Measurements from ENCODE around the gene CFAP20.

Gene CFAP20

DNA sequence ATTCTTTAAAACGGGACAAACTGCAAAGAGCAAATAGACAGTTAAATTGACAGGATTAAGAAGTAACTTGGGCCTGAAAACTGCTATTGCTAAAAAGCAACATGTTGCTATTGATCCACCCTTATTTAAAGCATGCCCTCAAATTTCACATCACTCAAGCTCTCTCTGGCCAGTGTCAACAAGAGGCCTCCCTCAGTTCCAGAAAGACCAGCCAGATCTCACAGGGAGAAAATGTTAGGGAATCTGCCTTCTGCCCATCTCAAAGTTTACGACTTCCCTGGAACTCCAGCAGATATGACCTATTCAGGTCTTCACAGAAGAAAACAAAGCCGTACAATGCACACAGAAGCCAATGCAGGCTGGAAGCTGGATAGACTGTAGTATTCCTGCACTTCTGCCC lies 8.9 kb downstream of the CFAP20 start:
- Histone ChIP-seq H3K4me3 (ENCODE audit: low read length) (no peak overlapping the region), H3K9me2 (replicated peaks; ENCODE audit: control insufficient read depth, low read length) (no peaks in the 10 kb centered on the region), H3K9me3 (ENCODE audit: control insufficient read depth, insufficient read depth, low read length) (no peaks in the 10 kb centered on the region), H3K4me1 (ENCODE audit: control insufficient read depth, low read length) (peaks cover 21% of the 10 kb centered on the region), H3K27ac (ENCODE audit: low read depth, low read length) (no peak overlapping the region), H3K4me2 (ENCODE audit: low read length) (no peak overlapping the region), H4K20me1 (ENCODE audit: control insufficient read depth, insufficient read depth, low read depth, low read length) (peaks cover 34% of the 10 kb centered on the region), H3K79me2 (ENCODE audit: control insufficient read depth, low read length) (peaks cover 84% of the 10 kb centered on the region), H3K27me3 (ENCODE audit: control insufficient read depth, low read length) (no peaks in the 10 kb centered on the region), H3F3A (ENCODE audit: control insufficient read depth, insufficient read depth) (peaks cover 5% of the 10 kb centered on the region; the same call in 1 of the 2 replicates), H3K36me3 (ENCODE audit: control insufficient read depth, low read length) (peaks cover 24% of the 10 kb centered on the region)
- TF ChIP-seq EZH2phosphoT487 (IDR thresholded peaks at IDR 0.05; ENCODE audit: borderline replicate concordance, low read length) = no peak
- TF ChIP-seq, protein P1, sequence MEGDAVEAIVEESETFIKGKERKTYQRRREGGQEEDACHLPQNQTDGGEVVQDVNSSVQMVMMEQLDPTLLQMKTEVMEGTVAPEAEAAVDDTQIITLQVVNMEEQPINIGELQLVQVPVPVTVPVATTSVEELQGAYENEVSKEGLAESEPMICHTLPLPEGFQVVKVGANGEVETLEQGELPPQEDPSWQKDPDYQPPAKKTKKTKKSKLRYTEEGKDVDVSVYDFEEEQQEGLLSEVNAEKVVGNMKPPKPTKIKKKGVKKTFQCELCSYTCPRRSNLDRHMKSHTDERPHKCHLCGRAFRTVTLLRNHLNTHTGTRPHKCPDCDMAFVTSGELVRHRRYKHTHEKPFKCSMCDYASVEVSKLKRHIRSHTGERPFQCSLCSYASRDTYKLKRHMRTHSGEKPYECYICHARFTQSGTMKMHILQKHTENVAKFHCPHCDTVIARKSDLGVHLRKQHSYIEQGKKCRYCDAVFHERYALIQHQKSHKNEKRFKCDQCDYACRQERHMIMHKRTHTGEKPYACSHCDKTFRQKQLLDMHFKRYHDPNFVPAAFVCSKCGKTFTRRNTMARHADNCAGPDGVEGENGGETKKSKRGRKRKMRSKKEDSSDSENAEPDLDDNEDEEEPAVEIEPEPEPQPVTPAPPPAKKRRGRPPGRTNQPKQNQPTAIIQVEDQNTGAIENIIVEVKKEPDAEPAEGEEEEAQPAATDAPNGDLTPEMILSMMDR (IDR thresholded peaks at IDR 0.05; ENCODE audit: low read depth, low read length, poor library complexity, severe bottlenecking) = no peak

GRCh38 chr16:58119509-58119845 lies 9.7 kb downstream of the CFAP20 start:
- no peaks in the 10 kb centered on the region for H3K27me3 ChIP-seq (ENCODE audit: control insufficient read depth, low read length)
- H3K9me2 ChIP-seq (replicated peaks; ENCODE audit: control insufficient read depth, low read length) = no peaks in the 10 kb centered on the region
- no peak overlapping the region for H3K27ac ChIP-seq (ENCODE audit: low read depth, low read length)
- H3K4me1 ChIP-seq (ENCODE audit: control insufficient read depth, low read length) = peaks cover 19% of the 10 kb centered on the region
- H4K20me1 ChIP-seq (ENCODE audit: control insufficient read depth, insufficient read depth, low read depth, low read length) = peaks cover 33% of the 10 kb centered on the region
- TF ChIP-seq, protein P1 (IDR thresholded peaks at IDR 0.05; ENCODE audit: low read depth, low read length, poor library complexity, severe bottlenecking) = no peak
- TF ChIP-seq EZH2phosphoT487 (IDR thresholded peaks at IDR 0.05; ENCODE audit: borderline replicate concordance, low read length) = no peak
- H3K4me3 ChIP-seq (ENCODE audit: low read length) = no peak overlapping the region
- peaks cover 32% of the 10 kb centered on the region for H3K36me3 ChIP-seq (ENCODE audit: control insufficient read depth, low read length)
- peaks cover 77% of the 10 kb centered on the region for H3K79me2 ChIP-seq (ENCODE audit: control insufficient read depth, low read length)
- H3K4me2 ChIP-seq (ENCODE audit: low read length) = no peak overlapping the region
- no peaks in the 10 kb centered on the region for H3K9me3 ChIP-seq (ENCODE audit: control insufficient read depth, insufficient read depth, low read length)
- H3F3A ChIP-seq (ENCODE audit: control insufficient read depth, insufficient read depth) = peaks cover 5% of the 10 kb centered on the region; the same call in 1 of the 2 replicates

DNA sequence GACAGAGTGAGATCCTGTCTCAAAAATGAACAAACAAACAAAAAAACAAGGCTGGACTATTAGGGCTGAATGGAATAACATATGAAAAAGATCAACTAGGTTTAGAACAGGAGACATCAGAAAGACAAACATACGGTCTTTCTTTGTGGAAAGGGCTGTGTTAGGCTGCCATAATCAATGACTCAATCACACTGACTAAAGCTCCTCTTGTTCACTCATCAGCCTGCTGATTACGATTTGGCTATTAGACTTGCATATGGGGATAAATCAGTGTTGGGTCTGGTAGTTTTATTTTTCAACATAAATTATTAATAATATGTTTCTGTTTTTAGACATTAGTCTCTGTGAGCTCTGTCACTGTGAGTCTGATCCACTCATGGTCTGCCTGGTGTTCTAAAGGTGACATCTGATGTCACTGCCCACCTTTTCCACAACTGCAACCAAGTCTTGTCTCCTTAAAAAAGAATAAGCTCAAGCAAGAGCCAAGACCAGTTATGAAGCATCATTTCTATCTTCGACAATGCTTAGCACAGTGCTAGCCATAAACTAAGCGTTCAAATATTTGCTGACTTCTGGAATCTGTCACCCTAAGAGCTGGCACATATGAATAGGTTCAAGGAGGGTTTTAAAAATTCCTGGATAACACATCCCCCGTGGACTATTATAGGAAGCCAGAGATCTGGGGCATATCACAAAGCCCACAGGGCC lies 10.2 kb downstream of the CFAP20 start:
- Histone ChIP-seq H3K36me3 (ENCODE audit: control insufficient read depth, low read length) (peaks cover 35% of the 10 kb centered on the region), H3K9me3 (ENCODE audit: control insufficient read depth, insufficient read depth, low read length) (no peaks in the 10 kb centered on the region), H3F3A (ENCODE audit: control insufficient read depth, insufficient read depth) (peaks cover 4% of the 10 kb centered on the region; the same call in 1 of the 2 replicates), H3K9me2 (replicated peaks; ENCODE audit: control insufficient read depth, low read length) (no peaks in the 10 kb centered on the region), H3K4me1 (ENCODE audit: control insufficient read depth, low read length) (peaks cover 14% of the 10 kb centered on the region), H3K4me3 (ENCODE audit: low read length) (no peak overlapping the region), H3K27ac (ENCODE audit: low read depth, low read length) (no peak overlapping the region), H3K79me2 (ENCODE audit: control insufficient read depth, low read length) (peaks cover 72% of the 10 kb centered on the region), H3K4me2 (ENCODE audit: low read length) (no peak overlapping the region), H4K20me1 (ENCODE audit: control insufficient read depth, insufficient read depth, low read depth, low read length) (peaks cover 29% of the 10 kb centered on the region), H3K27me3 (ENCODE audit: control insufficient read depth, low read length) (no peaks in the 10 kb centered on the region)
- TF ChIP-seq, protein P1 (IDR thresholded peaks at IDR 0.05; ENCODE audit: low read depth, low read length, poor library complexity, severe bottlenecking) = no peak
- TF ChIP-seq EZH2phosphoT487 (IDR thresholded peaks at IDR 0.05; ENCODE audit: borderline replicate concordance, low read length) = no peak
